ENCODE measurements around the gene PXDC1.

Gene PXDC1

GRCh38 chr6:3746696-3747095 lies 4.8 kb downstream of the PXDC1 start:
- DNase-seq (ENCODE audit: low spot score): no peak

GRCh38 chr6:3746119-3746691 lies 5.3 kb downstream of the PXDC1 start:
- no peak for DNase-seq (ENCODE audit: low spot score)

GRCh38 chr6:3745566-3746118 lies 5.9 kb downstream of the PXDC1 start:
- DNase-seq (ENCODE audit: low spot score): no peak

GRCh38 chr6:3744901-3745470 lies 6.5 kb downstream of the PXDC1 start:
- no peak for DNase-seq (ENCODE audit: low spot score)

GRCh38 chr6:3744211-3744900 lies 7.2 kb downstream of the PXDC1 start:
- peak; percentile 29 for DNase-seq (ENCODE audit: low spot score)

GRCh38 chr6:3743541-3743940 lies 8.0 kb downstream of the PXDC1 start:
- DNase-seq (ENCODE audit: low spot score): no peak

GRCh38 chr6:3742426-3743344 lies 8.8 kb downstream of the PXDC1 start:
- peak; percentile 72 for DNase-seq (ENCODE audit: low spot score)

- no peak for DNase-seq (ENCODE audit: low spot score)
Measured at GRCh38 chr6:3742076-3742425, 9.5 kb downstream of the PXDC1 start.

GRCh38 chr6:3741477-3741871 lies 10.0 kb downstream of the PXDC1 start:
- DNase-seq (ENCODE audit: low spot score): no peak

- DNase-seq (ENCODE audit: low spot score): no peak
Measured at GRCh38 chr6:3740551-3741476, 10.7 kb downstream of the PXDC1 start.

GRCh38 chr6:3739311-3739897 lies 12.1 kb downstream of the PXDC1 start:
- DNase-seq (ENCODE audit: low spot score): no peak

- no peak for DNase-seq (ENCODE audit: low spot score)
Measured at GRCh38 chr6:3738381-3739131, 13.0 kb downstream of the PXDC1 start.

GRCh38 chr6:3737831-3738210 lies 13.7 kb downstream of the PXDC1 start:
- no peak for DNase-seq (ENCODE audit: low spot score)

GRCh38 chr6:3737149-3737830 lies 14.2 kb downstream of the PXDC1 start:
- no peak for DNase-seq (ENCODE audit: low spot score)

- no peak for DNase-seq (ENCODE audit: low spot score)
Measured at GRCh38 chr6:3735029-3735605, 16.4 kb downstream of the PXDC1 start.

- no peak for DNase-seq (ENCODE audit: low spot score)
Measured at GRCh38 chr6:3734023-3734422, 17.5 kb downstream of the PXDC1 start.

GRCh38 chr6:3733321-3733925 lies 18.1 kb downstream of the PXDC1 start:
- DNase-seq (ENCODE audit: low spot score): no peak

GRCh38 chr6:3732345-3733141 lies 19.0 kb downstream of the PXDC1 start:
- peak; percentile 78 for DNase-seq (ENCODE audit: low spot score)
